NCI-H524 (cell line): ENCODE measurements around the gene ITCH.

Experiments
- DNase-seq, 2 experiments: peaks; one replicate each; lab custom pipeline; 2025; lab: John Stamatoyannopoulos, UW

Gene ITCH

DNA sequence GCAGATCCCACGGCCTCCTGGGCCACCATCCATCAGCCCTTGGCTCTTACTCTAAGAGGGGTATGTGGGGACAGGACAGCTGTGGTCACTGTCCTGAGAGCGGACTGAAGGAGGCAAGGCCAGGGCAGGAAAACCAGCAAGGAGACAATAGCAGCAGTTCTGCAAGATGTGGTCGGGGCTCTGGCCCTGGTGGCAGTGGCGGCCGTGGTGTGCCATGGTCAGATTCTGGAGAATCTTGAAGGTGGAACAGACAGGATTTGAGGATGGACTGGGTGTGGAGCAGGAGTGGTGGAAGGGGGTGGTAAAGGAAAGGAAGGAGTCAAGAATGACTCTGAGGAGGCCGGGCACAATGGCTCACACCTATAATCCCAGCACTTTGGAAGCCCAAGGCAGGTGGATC, 189.5 kb downstream of the ITCH start:
- no peak for DNase-seq

DNA sequence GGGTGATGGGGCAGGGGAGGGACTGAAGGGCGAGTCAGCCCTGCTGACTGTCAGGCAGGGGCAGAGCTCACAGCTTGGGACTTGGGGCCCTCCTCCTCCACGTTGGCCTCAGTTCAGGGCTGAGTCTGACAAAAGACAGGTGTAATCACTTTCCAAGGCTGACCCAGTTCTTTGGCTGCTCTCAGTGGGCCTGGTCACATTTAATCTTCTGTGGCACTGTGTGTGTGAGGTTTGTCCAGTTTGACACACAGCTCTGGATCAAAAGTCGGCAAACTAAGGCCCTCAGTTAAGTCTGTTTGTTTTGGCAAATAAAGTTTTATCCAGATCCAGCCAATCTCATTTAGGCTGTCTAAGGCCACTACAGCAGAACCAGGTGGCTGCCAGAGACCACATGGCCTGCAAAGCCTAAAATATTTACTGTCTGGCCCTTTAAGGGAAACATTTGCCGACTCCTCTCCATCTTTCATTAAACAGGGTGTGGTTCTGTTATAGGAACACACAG, 190.3 kb downstream of the ITCH start:
- DNase-seq = no peak

DNA sequence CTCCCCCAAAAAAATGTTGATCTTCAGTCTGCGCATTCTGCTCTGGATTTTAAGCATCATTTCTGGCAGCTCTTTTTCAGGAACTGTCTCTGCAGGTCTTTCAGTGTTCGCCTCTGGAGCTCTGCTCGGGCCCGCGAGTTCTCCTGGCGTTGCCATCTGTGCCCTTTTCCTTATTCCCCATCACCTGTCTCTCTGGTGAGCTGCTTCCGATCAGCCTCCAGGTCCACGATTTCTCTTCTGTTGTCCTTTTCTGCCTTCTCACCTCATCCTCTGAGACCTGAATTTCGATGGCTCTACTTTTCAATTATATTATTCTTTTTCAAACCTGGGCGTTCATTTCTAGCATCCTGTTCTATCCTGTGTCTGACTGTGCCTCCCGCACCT, 194.9 kb downstream of the ITCH start:
- no peak for DNase-seq

DNA sequence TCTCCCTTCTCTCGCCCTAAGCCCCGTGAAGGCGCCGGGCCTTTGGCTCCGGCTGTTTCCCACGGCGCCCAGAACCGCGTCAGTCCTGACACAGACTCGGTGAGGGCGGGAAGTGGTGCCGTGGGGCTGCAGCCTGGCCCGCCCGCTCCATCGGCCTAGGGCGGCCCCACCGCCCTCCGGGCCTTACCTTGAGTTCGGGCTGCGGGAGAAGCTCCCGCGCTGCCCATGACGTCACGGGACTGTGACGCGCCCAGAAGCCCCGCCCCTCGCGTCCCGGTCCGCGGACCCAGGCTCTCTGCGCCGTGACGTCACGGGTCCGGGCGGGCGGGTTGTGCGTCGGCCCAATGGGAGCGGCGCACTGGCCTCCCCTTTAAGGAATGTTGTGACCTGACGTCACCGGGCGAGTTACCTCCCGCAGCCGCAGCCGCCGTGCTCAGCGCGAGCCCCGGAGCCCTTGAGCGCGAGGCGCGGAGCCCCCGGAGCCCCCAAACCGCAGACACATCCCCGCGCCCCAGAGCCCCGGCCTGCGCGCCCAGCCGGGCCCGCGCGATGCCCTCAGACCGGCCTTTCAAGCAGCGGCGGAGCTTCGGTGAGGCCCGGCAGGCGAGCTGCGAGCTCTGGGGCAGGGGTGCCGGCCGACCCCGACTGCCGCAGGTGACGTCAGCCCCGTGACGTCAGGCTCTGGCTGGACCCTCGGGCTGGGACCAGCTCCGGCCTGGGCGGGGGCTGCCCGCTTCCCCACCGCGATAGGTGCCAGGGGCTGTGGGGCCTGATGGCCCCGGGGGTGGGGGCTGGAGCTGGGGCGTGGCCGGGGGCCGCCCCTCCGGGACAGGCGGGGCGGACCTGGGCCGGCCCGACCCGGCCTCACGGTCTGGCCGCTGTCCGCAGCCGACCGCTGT, 195.5 kb downstream of the ITCH start, which contains the start of gene MAP1LC3A:
MAP1LC3A (plus strand) TSS at position 399 of the 899 bp plus-strand sequence; CDS start at position 550, 151 bp downstream.
- DNase-seq = no peak

DNA sequence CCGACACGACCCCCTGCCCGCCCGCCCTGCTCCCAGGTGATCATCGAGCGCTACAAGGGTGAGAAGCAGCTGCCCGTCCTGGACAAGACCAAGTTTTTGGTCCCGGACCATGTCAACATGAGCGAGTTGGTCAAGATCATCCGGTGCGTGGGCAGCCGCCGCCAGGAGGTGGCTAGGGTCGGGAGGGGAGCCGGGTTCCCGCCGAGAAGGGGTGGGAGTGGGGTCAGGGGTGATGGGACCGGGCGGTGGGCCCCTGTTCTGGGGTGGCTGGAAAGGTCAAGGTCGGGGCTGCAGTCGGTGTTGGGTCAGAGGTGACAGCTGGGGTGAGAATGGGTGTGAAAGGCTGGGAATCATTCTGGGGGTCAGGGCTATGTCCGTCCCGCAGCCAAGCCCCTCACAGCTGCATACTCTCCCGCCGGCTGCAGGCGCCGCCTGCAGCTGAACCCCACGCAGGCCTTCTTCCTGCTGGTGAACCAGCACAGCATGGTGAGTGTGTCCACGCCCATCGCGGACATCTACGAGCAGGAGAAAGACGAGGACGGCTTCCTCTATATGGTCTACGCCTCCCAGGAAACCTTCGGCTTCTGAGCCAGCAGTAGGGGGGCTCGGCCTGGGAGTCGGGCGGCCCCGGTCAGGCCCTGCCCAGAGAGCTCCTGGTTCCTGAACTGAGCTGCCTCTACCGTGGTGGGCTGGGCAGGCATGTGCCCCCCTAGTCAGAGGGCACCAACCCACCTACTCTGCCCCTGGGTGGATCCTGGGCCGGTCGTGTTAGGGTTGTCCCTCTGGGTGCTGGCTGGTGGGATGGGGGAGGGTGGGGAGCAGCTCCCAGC, 196.5 kb downstream of the ITCH start:
- DNase-seq = no peak

DNA sequence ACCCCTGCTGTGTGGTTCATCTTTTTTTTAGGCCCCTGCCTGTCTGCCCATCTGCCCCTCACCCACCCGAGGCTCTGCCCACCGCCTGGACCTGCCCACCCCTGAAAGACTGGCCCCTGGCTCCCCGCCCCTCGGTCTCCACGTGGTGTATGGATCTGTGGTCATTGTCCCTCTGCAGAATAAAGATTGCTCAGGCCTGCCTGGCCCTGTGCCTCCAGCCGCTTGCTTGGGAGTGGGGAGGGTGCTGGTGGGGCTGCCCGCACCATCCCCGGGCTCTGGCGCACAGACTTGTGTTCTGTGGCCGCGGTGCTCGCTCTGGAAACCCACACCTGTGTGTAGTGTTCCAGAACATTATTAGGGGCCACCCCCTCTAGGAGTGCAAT, 197.1 kb downstream of the ITCH start:
- DNase-seq = no peak

DNA sequence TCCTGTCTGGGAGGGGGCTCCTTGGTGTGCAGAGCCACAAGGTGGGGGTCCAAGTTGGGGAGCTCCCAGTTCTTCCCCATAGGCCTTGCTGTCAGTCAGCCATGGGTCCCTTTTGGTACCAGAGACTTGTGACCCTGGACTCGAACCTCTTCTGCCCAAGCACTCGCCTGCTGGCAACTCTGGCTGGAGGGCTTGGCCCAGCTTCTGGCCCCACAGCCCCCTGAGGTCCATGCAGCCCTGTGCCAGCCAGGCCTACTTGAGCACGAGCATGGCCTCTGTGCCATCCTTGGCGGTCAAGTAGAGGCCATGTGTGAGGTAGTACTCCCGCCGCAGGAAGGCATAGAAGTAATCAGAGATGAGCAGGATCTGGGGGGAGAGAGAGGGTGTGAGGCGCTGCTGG, 197.5 kb downstream of the ITCH start:
- DNase-seq = no peak
